Endometrial microvascular endothelial cells (primary cell): Measurements from ENCODE around the gene STYK1. TPM values are rescaled to one million over a fixed set of nuclear protein-coding genes. Genes with fewer than 3 reads are reported as not detected.
"Not testable (repeated sequence)": the region's sequence is repeated elsewhere in the genome, so short reads cannot be mapped to it uniquely, and the experiment has no call there.

ENCODE experiments used
- in situ Hi-C: cut with HindIII; loops from 2 replicates; pipeline ENCODE4 v1.10.0; 2017; ENCODE audit warnings: low sequenced_read_pairs, low pct_unique_long_range_greater_than_20kb; ENCODE audit errors: inconsistent ontology term
- total RNA-seq: library from RNA; depleted of rRNA; stranded (reverse); fragments of >200 nt; gene quantifications from one replicate; pipeline ENCODE4 v1.2.3, GENCODE V29; 2015; ENCODE audit errors: inconsistent ontology term

Gene STYK1
- total RNA-seq, 1 donor from 2014 or later: 7.0 TPM

- in situ Hi-C loops: loop anchor here (25.0 kb wide), 1 partner anchor 110 kb away; the partner anchor contains the start of gene YBX3
Observed at GRCh38 chr12:10601860-10602259, 72.0 kb downstream of the STYK1 start.

GRCh38 chr12:10600988-10601387, 72.9 kb downstream of the STYK1 start:
- in situ Hi-C loops: loop anchor here (25.0 kb wide), 1 partner anchor 111 kb away; the partner anchor contains the start of gene YBX3

DNA sequence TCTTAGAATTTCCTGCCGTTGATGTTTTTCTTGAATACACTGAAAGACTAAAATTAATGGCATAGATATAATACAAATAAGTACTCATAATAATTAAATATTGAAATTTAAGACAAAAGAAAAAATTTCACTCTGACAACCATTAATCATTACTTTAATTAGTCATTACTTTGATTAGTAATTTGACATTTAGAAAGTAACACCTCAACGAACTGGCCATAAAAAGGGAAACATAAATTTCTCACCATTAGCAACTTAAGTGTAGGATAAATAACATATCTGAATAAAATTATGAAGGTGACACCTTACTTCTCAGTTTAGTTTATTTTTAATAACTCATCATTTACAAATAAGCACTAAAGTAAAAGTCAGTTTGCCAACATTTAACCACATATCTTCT, 78.0 kb downstream of the STYK1 start:
- in situ Hi-C loops: no loop called here

DNA sequence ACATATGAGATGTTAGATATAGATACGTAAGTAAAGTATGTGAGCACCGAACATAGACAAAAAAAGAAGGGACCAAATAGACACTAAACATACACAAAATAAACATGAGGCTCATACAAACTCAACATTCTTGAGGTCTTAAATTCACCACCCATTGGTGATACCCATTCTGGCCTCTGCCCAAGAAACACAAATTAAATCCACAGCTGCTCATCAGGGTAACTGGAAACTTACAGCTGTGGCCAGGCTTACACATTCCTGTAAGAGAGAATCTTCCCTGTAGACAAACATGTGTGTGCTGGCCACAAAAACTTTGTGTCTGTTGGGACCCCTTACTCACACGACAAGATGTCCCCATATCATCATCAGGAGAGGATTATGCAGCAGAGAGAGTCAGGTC, 82.9 kb downstream of the STYK1 start:
- in situ Hi-C loops: no loop called here

GRCh38 chr12:10584415-10584814, 89.4 kb downstream of the STYK1 start:
- in situ Hi-C loops: no loop called here

DNA sequence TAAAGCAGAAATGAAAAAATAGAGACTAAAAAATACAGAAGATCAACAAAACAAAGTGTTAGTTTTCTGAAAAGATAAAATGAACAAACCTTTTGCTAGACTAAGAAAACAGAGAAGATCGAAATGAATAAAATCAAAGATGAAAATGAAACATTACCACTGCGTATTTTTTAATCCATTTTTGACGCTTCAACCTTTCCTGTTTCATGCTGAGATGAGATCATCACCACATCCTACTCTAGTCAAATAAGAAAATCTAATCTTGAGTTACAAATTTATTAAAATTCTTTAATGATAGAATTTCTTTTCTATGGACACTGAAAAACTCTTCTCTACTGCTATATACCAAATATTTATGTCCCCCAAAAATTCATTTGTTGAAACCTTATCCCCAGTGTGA, 91.1 kb downstream of the STYK1 start:
- in situ Hi-C loops: no loop called here

GRCh38 chr12:10582133-10582532, 91.7 kb downstream of the STYK1 start:
- in situ Hi-C loops: not testable (repeated sequence)

DNA sequence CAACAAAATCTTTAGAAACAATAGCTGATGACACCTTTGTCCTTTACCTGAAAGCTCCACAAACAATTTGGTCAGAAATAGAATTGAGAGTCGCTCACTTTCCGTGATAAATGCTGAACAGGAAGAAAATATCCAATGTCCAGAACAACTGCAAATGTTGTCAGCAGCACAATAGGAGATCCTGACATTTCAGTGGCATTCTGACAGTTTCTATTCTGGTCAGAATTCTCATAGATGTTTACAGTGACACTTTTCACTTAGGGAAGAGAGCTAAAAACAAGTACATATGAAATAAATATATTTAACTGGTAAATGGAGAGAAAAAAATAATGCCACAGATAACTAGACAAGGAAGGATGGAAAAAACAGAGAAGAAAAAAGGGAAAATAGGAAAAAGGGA, 99.5 kb downstream of the STYK1 start:
- in situ Hi-C loops: no loop called here

DNA sequence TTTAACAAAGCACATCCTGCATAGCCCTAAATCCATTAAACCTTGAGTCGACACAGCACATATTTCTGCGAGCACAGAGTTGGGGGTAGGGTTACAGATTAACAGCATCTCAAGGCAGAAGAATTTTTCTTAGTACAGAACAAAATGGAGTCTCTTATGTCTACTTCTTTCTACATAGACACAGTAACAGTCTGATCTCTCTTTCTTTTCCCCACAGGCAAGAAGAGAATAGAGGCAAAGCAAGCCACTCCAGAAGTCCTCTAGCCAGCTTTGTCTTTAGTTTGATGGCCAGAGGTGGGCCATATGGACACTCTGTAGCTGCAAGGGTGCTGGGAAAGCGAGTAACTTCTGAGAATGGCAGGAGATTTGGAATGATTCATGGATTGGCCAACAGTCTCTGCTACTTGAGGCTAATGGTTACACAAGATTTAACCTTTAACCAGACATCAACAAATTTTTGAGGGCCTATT, 101.8 kb downstream of the STYK1 start:
- in situ Hi-C loops: not testable (repeated sequence)

GRCh38 chr12:10571141-10571540, 102.7 kb downstream of the STYK1 start:
- in situ Hi-C loops: no loop called here

Other genes starting within 250 kb of the STYK1 start
- gene KLRC2, start 238.0 kb downstream of the STYK1 start, total RNA-seq: not detected
- not detected for gene KLRC1, start 220.7 kb downstream of the STYK1 start, total RNA-seq
- gene EIF2S3B, start 168.2 kb downstream of the STYK1 start, total RNA-seq: 1.4 TPM
- 11.2 TPM for gene MAGOHB, start 60.4 kb downstream of the STYK1 start, total RNA-seq
- 284 TPM for gene YBX3, start 49.3 kb upstream of the STYK1 start, total RNA-seq
- gene TAS2R7, start 128.6 kb upstream of the STYK1 start, total RNA-seq: not detected
- not detected for gene TAS2R8, start 133.2 kb upstream of the STYK1 start, total RNA-seq
- gene TAS2R9, start 136.1 kb upstream of the STYK1 start, total RNA-seq: not detected
- not detected for gene TAS2R10, start 152.3 kb upstream of the STYK1 start, total RNA-seq
- gene PRR4, start 175.4 kb upstream of the STYK1 start, total RNA-seq: not detected
- 11.5 TPM for gene PRH1, start 210.2 kb upstream of the STYK1 start, total RNA-seq
- gene TAS2R13, start 235.5 kb upstream of the STYK1 start, total RNA-seq: 0.09 TPM